GM23338 (cell line): Measurements from ENCODE around the gene MCRIP1.

Experiments
- CTCF ChIP-seq, 2 experiments: fragments of 200-600 bp in 1 of 2; sonication (generic) in 1 of 2; conservative IDR thresholded peaks; 2 replicates each; pipeline versions ENCODE4 v1.5.1 to v1.6.1; 2016 to 2017; ENCODE audit warnings: antibody characterized with exemption in 2 of 2, low read depth in 2 of 2, mild to moderate bottlenecking in 2 of 2, moderate library complexity in 1 of 2
- ETS1 ChIP-seq: IDR thresholded peaks from 2 replicates; pipeline ENCODE4 v1.6.1; 2016; ENCODE audit warnings: antibody characterized with exemption
- EZH2 ChIP-seq: fragments of 200-600 bp; sonication (generic); IDR thresholded peaks from one replicate; pipeline ENCODE4 v1.8.0; 2017; ENCODE audit warnings: antibody characterized with exemption, mild to moderate bottlenecking, low read depth; ENCODE audit not compliant: unreplicated experiment
- EZH2phosphoT487 ChIP-seq: fragments of 200-600 bp; sonication (generic); IDR thresholded peaks from one replicate; pipeline ENCODE4 v1.8.1; 2018; ENCODE audit warnings: antibody characterized with exemption; ENCODE audit not compliant: unreplicated experiment
- REST ChIP-seq: IDR thresholded peaks from one replicate; pipeline ENCODE4 v1.6.1; 2018; ENCODE audit warnings: antibody characterized with exemption; ENCODE audit not compliant: unreplicated experiment
- ZNF331 ChIP-seq: fragments of 250-450 bp; sonication (Bioruptor Pico); IDR thresholded peaks from 2 replicates; pipeline ENCODE4 v1.5.0; 2020; ENCODE audit warnings: low read depth, mild to moderate bottlenecking, moderate library complexity

DNA sequence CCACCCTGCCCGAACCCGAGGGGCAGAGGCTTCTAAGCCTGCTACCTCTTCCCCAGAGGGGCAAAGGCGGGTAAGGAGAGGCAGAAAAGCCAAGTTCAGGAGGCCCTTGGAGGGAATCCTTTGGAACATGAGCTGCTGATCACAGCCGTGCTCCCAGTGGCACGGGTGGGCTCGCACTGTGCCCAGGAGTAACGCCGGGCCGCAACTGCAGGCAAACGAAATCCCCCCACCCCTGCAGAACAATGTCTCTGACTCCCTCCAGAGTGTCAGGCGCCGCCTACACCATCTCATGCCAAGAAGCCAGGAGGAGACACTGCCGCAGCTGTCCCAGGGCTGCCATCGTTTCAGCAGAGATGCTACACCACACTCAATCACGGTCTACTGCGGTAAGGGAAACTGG, 18.3 kb upstream of the MCRIP1 start:
- TF ChIP-seq CTCF (conservative IDR thresholded peaks at IDR 0.05; ENCODE audit: low read depth in 2 of 2) (no peak), REST (no peak), EZH2 (no peak), ETS1 (no peak), EZH2phosphoT487 (no peak), ZNF331 (CRISPR knock-in tag) (no peak)
